Inflammatory macrophage (primary cell): Measurements from ENCODE around the gene FPR1.

Source experiments
- DNase-seq, 2 donors: peaks; one replicate each; pipeline ENCODE4 v3.0.0-alpha.2; 2020 to 2022

Gene FPR1

GRCh38 chr19:51703575-51704515, 47.8 kb downstream of the FPR1 start:
- DNase-seq: peak; percentile 94 to 96

- no peak for DNase-seq
Observed at GRCh38 chr19:51702825-51703574, 48.7 kb downstream of the FPR1 start.

GRCh38 chr19:51702103-51702824, 49.4 kb downstream of the FPR1 start:
- DNase-seq: peak in 1 of 2 donors; percentile 20

- DNase-seq: no peak
Observed at GRCh38 chr19:51701468-51702100, 50.1 kb downstream of the FPR1 start.

- no peak for DNase-seq
Observed at GRCh38 chr19:51699170-51699569, 52.5 kb downstream of the FPR1 start.

GRCh38 chr19:51698296-51698695, 53.4 kb downstream of the FPR1 start:
- no peak for DNase-seq

- no peak for DNase-seq
Observed at GRCh38 chr19:51697169-51697776, 54.4 kb downstream of the FPR1 start.

GRCh38 chr19:51696606-51697005, 55.1 kb downstream of the FPR1 start:
- no peak for DNase-seq
